Measurements from ENCODE around the gene CCNB1.
"Not testable (repeated sequence)": the region's sequence is repeated elsewhere in the genome, so short reads cannot be mapped to it uniquely, and the experiment has no call there.

CCNB1 gene

GRCh38 chr5:69219939-69220338, 53.0 kb downstream of the CCNB1 start:
- FAIRE-seq = no peak
- DNase-seq (ENCODE audit: insufficient read length) = no peak
- TF ChIP-seq POLR2A (IDR thresholded peaks at IDR 0.05; ENCODE audit: low read depth, low read length) (no peak), POLR2AphosphoS5 (IDR thresholded peaks at IDR 0.05; ENCODE audit: low read depth, low read length) (no peak), TAF1 (IDR thresholded peaks at IDR 0.05; ENCODE audit: borderline replicate concordance, low read depth, low read length) (no peak)

- not testable (repeated sequence) for FAIRE-seq
Measured at GRCh38 chr5:69220371-69220770, 53.4 kb downstream of the CCNB1 start.

GRCh38 chr5:69220833-69221232, 53.9 kb downstream of the CCNB1 start:
- DNase-seq (ENCODE audit: insufficient read length); FAIRE-seq: not testable (repeated sequence)

More at GRCh38 chr5:69220371-69220770, 53.4 kb downstream of the CCNB1 start:
- not testable (repeated sequence) for DNase-seq (ENCODE audit: insufficient read length)

GRCh38 chr5:69224520-69224919, 57.6 kb downstream of the CCNB1 start:
- FAIRE-seq (no peak), DNase-seq (ENCODE audit: insufficient read length) (no peak)
- TF ChIP-seq POLR2A (IDR thresholded peaks at IDR 0.05; ENCODE audit: low read depth, low read length) (no peak), POLR2AphosphoS5 (IDR thresholded peaks at IDR 0.05; ENCODE audit: low read depth, low read length) (no peak), TAF1 (IDR thresholded peaks at IDR 0.05; ENCODE audit: borderline replicate concordance, low read depth, low read length) (no peak)

GRCh38 chr5:69225860-69226259, 58.9 kb downstream of the CCNB1 start:
- TF ChIP-seq POLR2AphosphoS5 (IDR thresholded peaks at IDR 0.05; ENCODE audit: low read depth, low read length) (no peak), POLR2A (IDR thresholded peaks at IDR 0.05; ENCODE audit: low read depth, low read length) (no peak), TAF1 (IDR thresholded peaks at IDR 0.05; ENCODE audit: borderline replicate concordance, low read depth, low read length) (no peak)
- no peak for DNase-seq (ENCODE audit: insufficient read length)
- no peak for FAIRE-seq

Measured in GM12892 (cell line).